Measurements from ENCODE around the gene EPB41L2.

DNA sequence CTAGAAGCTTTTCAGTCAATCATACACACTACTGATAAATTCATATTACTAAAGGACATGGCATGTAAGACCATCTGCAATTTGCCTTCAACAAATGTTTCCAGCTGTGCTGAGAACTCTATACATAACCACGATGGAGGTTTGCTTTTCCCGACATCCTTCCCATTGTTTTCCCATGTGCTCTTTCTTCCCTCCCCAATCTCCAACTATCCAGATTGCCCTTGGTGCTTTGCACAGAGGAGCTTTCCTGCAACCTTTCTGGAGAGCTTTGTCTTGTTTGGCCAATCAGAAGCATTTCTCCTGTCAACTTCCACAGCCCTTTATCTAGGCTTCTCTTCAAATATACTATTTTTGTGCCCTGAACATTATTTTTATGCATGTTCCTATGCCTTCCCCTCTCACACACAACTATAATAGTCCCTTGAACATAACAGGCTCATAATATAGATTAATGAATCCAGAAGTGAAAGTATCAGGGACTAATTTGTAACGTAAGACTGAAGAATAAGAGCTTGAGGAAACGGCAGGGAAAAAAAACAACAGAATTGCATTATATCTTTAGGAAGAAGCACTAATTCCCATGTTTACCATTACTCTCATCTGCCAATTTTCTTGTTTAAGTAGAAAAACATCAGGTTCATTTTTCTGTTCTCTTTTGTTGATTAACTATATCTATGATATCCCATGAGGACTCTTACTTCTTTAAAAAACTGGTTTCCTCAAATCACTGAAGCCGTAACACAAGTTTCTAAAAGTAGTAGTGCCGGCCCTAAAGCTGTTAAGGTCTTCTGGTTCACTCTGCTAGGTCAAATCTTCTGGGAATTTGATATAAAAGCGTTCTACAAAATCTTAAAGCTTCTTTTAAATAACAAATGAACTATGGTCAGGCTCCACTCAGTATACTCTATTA, 215.8 kb downstream of the EPB41L2 start:
- TF ChIP-seq, protein P1, sequence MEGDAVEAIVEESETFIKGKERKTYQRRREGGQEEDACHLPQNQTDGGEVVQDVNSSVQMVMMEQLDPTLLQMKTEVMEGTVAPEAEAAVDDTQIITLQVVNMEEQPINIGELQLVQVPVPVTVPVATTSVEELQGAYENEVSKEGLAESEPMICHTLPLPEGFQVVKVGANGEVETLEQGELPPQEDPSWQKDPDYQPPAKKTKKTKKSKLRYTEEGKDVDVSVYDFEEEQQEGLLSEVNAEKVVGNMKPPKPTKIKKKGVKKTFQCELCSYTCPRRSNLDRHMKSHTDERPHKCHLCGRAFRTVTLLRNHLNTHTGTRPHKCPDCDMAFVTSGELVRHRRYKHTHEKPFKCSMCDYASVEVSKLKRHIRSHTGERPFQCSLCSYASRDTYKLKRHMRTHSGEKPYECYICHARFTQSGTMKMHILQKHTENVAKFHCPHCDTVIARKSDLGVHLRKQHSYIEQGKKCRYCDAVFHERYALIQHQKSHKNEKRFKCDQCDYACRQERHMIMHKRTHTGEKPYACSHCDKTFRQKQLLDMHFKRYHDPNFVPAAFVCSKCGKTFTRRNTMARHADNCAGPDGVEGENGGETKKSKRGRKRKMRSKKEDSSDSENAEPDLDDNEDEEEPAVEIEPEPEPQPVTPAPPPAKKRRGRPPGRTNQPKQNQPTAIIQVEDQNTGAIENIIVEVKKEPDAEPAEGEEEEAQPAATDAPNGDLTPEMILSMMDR (conservative IDR thresholded peaks at IDR 0.05; ENCODE audit: low read depth in 2 of 2): no peak
- TF ChIP-seq CREB1 (CRISPR knock-in tag; IDR thresholded peaks at IDR 0.05; ENCODE audit: low read depth): no peak

All from GM23338 (cell line).